Measurements from ENCODE around the gene FAM110D. TPM values are rescaled to one million over a fixed set of nuclear protein-coding genes. Genes with fewer than 3 reads are reported as not detected.

FAM110D gene
- total and polyA plus RNA-seq, 2 experiments from 2014 or later = 0.24 to 0.39 TPM

DNA sequence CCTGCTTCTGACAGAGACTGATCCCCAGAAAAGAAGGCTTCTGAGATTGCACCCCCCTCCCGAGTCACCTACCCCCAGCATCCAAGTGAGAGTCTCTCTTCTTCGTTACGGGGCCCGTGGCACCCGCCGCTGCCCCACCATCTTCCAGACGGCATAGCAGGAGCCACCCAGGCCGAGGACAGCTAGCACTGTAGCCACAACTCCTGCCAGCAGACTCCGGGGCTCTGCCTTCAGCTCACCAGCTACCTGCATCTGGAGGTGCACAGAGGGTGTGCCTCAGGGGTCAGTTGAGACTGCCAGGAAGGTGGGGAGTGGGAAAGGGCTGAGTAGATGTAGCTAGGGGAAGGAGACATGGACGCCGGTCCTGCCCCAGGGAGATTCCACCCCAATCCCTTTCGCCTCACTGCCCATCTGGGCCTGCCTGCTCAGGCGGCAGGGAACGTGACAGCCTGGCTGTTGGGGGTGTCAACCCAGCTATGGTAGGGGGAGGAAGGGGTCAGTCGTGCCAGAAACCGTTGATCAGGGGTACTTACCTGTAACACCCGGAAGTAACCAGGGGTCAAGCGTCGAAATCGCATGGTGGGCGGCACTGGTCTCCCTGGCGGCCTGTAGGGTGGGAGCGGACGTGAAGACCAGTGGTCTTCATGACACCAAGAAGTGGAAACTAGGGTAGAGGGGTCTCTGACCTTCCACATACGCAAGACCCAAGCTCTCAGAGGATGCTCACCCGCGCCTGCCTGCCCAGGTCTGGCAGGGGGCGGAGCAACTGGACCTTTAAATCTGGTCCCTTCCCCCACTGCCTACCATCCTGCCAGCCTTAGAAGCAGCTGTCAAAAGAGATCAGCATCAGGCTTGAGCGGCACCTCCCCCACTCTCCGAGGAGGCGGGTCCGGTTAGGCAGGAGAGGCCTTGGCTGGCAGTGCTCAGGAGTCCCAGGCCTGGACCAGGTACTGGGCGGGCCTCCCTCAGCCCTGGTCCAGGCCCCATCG is 12.5 kb downstream of the FAM110D start, which contains the start of gene ZNF593OS:
TSS of gene ZNF593OS (minus strand) at position 749 of the 989 bp plus-strand sequence. CDS start at position 578, 171 bp downstream.
- DNase-seq (ENCODE audit: low spot score) (no peak), ATAC-seq (no peak)
- Histone ChIP-seq H3K36me3 (ENCODE audit: insufficient read depth) (no peaks in the 10 kb centered on the region), H3K79me2 (replicated peaks; ENCODE audit: insufficient read depth) (0 out of 2 replicates have a peak, but pooled peaks cover 4% of the 10 kb centered on the region), H3F3A (replicated peaks; ENCODE audit: low read depth) (no peaks in the 10 kb centered on the region), H2AFZ (no peak within 1 kb of the TSS), H3K27me3 (ENCODE audit: insufficient read depth) (peaks cover 11% of the 10 kb centered on the region), H4K20me1 (replicated peaks; ENCODE audit: insufficient read depth) (no peaks in the 10 kb centered on the region), H3K4me1 (ENCODE audit: insufficient read depth) (peaks cover 11% of the 10 kb centered on the region; the same call in 1 of the 2 replicates), H3K9me2 (ENCODE audit: insufficient read depth) (no peaks in the 10 kb centered on the region), H3K27ac (ENCODE audit: low read depth) (no peak within 1 kb of the TSS), H3K4me3 (peak within 1 kb of the TSS; percentile 94), H3K4me2 (peak within 1 kb of the TSS; percentile 99)
- Mint-ChIP-seq H3K27ac (no peak within 1 kb of the TSS), H3K36me3 (ENCODE audit: low read depth) (no peaks in the 10 kb centered on the region; the same call in 2 of the 3 replicates), H3K27me3 (ENCODE audit: insufficient read depth, low read depth, poor library complexity) (peaks cover 38% of the 10 kb centered on the region), H3K9me3 (no peaks in the 10 kb centered on the region), H3K4me1 (peaks cover 9% of the 10 kb centered on the region), H3K4me3 (peak within 1 kb of the TSS; percentile 88)
- TF ChIP-seq NANOG (IDR thresholded peaks at IDR 0.05; ENCODE audit: borderline replicate concordance) = no peak
- no peak for TF ChIP-seq CREB1 (CRISPR knock-in tag; IDR thresholded peaks at IDR 0.05; ENCODE audit: low read depth)
- no peak for TF ChIP-seq ZNF331 (CRISPR knock-in tag; IDR thresholded peaks at IDR 0.05; ENCODE audit: low read depth)
- TF ChIP-seq, protein P1, sequence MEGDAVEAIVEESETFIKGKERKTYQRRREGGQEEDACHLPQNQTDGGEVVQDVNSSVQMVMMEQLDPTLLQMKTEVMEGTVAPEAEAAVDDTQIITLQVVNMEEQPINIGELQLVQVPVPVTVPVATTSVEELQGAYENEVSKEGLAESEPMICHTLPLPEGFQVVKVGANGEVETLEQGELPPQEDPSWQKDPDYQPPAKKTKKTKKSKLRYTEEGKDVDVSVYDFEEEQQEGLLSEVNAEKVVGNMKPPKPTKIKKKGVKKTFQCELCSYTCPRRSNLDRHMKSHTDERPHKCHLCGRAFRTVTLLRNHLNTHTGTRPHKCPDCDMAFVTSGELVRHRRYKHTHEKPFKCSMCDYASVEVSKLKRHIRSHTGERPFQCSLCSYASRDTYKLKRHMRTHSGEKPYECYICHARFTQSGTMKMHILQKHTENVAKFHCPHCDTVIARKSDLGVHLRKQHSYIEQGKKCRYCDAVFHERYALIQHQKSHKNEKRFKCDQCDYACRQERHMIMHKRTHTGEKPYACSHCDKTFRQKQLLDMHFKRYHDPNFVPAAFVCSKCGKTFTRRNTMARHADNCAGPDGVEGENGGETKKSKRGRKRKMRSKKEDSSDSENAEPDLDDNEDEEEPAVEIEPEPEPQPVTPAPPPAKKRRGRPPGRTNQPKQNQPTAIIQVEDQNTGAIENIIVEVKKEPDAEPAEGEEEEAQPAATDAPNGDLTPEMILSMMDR (conservative IDR thresholded peaks at IDR 0.05; ENCODE audit: low read depth in 2 of 2) = no peak
- TF ChIP-seq STAT1 (IDR thresholded peaks at IDR 0.05; ENCODE audit: unreplicated experiment) = no peak
- TF ChIP-seq, protein P2, sequence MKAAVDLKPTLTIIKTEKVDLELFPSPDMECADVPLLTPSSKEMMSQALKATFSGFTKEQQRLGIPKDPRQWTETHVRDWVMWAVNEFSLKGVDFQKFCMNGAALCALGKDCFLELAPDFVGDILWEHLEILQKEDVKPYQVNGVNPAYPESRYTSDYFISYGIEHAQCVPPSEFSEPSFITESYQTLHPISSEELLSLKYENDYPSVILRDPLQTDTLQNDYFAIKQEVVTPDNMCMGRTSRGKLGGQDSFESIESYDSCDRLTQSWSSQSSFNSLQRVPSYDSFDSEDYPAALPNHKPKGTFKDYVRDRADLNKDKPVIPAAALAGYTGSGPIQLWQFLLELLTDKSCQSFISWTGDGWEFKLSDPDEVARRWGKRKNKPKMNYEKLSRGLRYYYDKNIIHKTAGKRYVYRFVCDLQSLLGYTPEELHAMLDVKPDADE (IDR thresholded peaks at IDR 0.05) = no peak
- TF ChIP-seq ZNF114 (CRISPR knock-in tag; IDR thresholded peaks at IDR 0.05) = no peak
- TF ChIP-seq, protein P3, sequence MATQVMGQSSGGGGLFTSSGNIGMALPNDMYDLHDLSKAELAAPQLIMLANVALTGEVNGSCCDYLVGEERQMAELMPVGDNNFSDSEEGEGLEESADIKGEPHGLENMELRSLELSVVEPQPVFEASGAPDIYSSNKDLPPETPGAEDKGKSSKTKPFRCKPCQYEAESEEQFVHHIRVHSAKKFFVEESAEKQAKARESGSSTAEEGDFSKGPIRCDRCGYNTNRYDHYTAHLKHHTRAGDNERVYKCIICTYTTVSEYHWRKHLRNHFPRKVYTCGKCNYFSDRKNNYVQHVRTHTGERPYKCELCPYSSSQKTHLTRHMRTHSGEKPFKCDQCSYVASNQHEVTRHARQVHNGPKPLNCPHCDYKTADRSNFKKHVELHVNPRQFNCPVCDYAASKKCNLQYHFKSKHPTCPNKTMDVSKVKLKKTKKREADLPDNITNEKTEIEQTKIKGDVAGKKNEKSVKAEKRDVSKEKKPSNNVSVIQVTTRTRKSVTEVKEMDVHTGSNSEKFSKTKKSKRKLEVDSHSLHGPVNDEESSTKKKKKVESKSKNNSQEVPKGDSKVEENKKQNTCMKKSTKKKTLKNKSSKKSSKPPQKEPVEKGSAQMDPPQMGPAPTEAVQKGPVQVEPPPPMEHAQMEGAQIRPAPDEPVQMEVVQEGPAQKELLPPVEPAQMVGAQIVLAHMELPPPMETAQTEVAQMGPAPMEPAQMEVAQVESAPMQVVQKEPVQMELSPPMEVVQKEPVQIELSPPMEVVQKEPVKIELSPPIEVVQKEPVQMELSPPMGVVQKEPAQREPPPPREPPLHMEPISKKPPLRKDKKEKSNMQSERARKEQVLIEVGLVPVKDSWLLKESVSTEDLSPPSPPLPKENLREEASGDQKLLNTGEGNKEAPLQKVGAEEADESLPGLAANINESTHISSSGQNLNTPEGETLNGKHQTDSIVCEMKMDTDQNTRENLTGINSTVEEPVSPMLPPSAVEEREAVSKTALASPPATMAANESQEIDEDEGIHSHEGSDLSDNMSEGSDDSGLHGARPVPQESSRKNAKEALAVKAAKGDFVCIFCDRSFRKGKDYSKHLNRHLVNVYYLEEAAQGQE (IDR thresholded peaks at IDR 0.05; ENCODE audit: unreplicated experiment) = no peak
- no peak for TF ChIP-seq JUNB (IDR thresholded peaks at IDR 0.05; ENCODE audit: unreplicated experiment)
- TF ChIP-seq POLR2AphosphoS5 (IDR thresholded peaks at IDR 0.05; ENCODE audit: low read depth) = no peak
- no peak for TF ChIP-seq EZH2 (IDR thresholded peaks at IDR 0.05; ENCODE audit: low read depth, unreplicated experiment)
- TF ChIP-seq, protein P4, sequence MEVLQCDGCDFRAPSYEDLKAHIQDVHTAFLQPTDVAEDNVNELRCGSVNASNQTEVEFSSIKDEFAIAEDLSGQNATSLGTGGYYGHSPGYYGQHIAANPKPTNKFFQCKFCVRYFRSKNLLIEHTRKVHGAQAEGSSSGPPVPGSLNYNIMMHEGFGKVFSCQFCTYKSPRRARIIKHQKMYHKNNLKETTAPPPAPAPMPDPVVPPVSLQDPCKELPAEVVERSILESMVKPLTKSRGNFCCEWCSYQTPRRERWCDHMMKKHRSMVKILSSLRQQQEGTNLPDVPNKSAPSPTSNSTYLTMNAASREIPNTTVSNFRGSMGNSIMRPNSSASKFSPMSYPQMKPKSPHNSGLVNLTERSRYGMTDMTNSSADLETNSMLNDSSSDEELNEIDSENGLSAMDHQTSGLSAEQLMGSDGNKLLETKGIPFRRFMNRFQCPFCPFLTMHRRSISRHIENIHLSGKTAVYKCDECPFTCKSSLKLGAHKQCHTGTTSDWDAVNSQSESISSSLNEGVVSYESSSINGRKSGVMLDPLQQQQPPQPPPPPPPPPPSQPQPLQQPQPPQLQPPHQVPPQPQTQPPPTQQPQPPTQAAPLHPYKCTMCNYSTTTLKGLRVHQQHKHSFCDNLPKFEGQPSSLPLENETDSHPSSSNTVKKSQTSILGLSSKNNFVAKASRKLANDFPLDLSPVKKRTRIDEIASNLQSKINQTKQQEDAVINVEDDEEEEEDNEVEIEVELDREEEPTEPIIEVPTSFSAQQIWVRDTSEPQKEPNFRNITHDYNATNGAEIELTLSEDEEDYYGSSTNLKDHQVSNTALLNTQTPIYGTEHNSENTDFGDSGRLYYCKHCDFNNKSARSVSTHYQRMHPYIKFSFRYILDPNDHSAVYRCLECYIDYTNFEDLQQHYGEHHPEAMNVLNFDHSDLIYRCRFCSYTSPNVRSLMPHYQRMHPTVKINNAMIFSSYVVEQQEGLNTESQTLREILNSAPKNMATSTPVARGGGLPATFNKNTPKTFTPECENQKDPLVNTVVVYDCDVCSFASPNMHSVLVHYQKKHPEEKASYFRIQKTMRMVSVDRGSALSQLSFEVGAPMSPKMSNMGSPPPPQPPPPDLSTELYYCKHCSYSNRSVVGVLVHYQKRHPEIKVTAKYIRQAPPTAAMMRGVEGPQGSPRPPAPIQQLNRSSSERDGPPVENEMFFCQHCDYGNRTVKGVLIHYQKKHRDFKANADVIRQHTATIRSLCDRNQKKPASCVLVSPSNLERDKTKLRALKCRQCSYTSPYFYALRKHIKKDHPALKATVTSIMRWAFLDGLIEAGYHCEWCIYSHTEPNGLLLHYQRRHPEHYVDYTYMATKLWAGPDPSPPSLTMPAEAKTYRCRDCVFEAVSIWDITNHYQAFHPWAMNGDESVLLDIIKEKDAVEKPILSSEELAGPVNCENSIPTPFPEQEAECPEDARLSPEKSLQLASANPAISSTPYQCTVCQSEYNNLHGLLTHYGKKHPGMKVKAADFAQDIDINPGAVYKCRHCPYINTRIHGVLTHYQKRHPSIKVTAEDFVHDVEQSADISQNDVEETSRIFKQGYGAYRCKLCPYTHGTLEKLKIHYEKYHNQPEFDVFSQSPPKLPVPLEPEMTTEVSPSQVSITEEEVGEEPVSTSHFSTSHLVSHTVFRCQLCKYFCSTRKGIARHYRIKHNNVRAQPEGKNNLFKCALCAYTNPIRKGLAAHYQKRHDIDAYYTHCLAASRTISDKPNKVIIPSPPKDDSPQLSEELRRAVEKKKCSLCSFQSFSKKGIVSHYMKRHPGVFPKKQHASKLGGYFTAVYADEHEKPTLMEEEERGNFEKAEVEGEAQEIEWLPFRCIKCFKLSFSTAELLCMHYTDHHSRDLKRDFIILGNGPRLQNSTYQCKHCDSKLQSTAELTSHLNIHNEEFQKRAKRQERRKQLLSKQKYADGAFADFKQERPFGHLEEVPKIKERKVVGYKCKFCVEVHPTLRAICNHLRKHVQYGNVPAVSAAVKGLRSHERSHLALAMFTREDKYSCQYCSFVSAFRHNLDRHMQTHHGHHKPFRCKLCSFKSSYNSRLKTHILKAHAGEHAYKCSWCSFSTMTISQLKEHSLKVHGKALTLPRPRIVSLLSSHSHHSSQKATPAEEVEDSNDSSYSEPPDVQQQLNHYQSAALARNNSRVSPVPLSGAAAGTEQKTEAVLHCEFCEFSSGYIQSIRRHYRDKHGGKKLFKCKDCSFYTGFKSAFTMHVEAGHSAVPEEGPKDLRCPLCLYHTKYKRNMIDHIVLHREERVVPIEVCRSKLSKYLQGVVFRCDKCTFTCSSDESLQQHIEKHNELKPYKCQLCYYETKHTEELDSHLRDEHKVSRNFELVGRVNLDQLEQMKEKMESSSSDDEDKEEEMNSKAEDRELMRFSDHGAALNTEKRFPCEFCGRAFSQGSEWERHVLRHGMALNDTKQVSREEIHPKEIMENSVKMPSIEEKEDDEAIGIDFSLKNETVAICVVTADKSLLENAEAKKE (CRISPR knock-in tag; IDR thresholded peaks at IDR 0.05) = no peak
- no peak for TF ChIP-seq EZH2phosphoT487 (IDR thresholded peaks at IDR 0.05; ENCODE audit: unreplicated experiment)
